ENCODE results near the gene MYO1D.

DNA sequence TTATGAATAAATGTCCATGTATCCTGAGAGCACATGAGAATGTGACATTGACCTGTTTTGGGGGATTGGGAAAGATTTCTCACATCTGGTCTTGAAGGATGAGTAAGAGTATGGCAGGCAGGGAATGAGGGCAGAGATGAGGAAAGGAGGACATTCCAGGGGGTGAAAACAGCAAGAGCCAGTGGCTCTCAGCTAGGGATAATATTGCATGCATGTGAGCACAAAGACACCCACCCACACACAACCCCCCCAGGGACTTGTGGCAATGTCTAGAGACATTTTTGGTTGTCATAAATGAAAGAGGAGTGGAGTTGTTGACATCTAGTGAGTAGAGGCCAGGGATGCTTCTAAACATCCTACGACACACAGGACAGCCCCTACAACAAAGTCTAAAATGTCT, 6.0 kb downstream of the MYO1D start:
- TF ChIP-seq, protein P1, sequence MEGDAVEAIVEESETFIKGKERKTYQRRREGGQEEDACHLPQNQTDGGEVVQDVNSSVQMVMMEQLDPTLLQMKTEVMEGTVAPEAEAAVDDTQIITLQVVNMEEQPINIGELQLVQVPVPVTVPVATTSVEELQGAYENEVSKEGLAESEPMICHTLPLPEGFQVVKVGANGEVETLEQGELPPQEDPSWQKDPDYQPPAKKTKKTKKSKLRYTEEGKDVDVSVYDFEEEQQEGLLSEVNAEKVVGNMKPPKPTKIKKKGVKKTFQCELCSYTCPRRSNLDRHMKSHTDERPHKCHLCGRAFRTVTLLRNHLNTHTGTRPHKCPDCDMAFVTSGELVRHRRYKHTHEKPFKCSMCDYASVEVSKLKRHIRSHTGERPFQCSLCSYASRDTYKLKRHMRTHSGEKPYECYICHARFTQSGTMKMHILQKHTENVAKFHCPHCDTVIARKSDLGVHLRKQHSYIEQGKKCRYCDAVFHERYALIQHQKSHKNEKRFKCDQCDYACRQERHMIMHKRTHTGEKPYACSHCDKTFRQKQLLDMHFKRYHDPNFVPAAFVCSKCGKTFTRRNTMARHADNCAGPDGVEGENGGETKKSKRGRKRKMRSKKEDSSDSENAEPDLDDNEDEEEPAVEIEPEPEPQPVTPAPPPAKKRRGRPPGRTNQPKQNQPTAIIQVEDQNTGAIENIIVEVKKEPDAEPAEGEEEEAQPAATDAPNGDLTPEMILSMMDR (IDR thresholded peaks at IDR 0.05) = no peak
- TF ChIP-seq POLR2A (IDR thresholded peaks at IDR 0.05) (no peak), EP300 (IDR thresholded peaks at IDR 0.05; ENCODE audit: low read depth) (no peak)
